Progenitor cell of endocrine pancreas (in vitro differentiated cells): ENCODE data around the gene CDCP1. TPM values are rescaled to one million over a fixed set of nuclear protein-coding genes. Genes with fewer than 3 reads are reported as not detected.

ENCODE experiments used
- DNase-seq: peaks from one replicate; pipeline ENCODE4 v3.0.0; 2021; ENCODE audit warnings: low spot score; ENCODE audit not compliant: unreplicated experiment
- H3K27ac Mint-ChIP-seq: 2 replicates; pipeline ENCODE4 v1.8.0; 2021; ENCODE audit warnings: mild to moderate bottlenecking, moderate library complexity, mixed read lengths
- H3K27me3 Mint-ChIP-seq: 2 replicates; pipeline ENCODE4 v1.8.0; 2021; ENCODE audit warnings: mixed read lengths
- H3K36me3 Mint-ChIP-seq: 2 replicates; pipeline ENCODE4 v1.8.0; 2022; ENCODE audit warnings: mixed read lengths; ENCODE audit not compliant: insufficient read depth
- H3K4me1 Mint-ChIP-seq: 2 replicates; pipeline ENCODE4 v1.8.0; 2021; ENCODE audit warnings: low read depth, mixed read lengths
- H3K4me3 Mint-ChIP-seq: 2 replicates; pipeline ENCODE4 v1.8.0; 2021; ENCODE audit warnings: low read depth, mild to moderate bottlenecking, moderate library complexity, mixed read lengths
- H3K9me3 Mint-ChIP-seq: 2 replicates; pipeline ENCODE4 v1.8.0; 2021; ENCODE audit warnings: low read depth, mixed read lengths
- CTCF ChIP-seq: fragments of 200-600 bp; sonication (generic); IDR thresholded peaks from one replicate; pipeline ENCODE4 v1.5.0; 2021; ENCODE audit warnings: antibody characterized with exemption, mild to moderate bottlenecking; ENCODE audit not compliant: unreplicated experiment
- total RNA-seq: library from RNA; stranded (reverse); gene quantifications from 2 replicates; pipeline ENCODE4 v1.2.1, GENCODE V29; 2021

Gene CDCP1
- total RNA-seq, 1 donor from 2014 or later: 15.3 TPM

DNA sequence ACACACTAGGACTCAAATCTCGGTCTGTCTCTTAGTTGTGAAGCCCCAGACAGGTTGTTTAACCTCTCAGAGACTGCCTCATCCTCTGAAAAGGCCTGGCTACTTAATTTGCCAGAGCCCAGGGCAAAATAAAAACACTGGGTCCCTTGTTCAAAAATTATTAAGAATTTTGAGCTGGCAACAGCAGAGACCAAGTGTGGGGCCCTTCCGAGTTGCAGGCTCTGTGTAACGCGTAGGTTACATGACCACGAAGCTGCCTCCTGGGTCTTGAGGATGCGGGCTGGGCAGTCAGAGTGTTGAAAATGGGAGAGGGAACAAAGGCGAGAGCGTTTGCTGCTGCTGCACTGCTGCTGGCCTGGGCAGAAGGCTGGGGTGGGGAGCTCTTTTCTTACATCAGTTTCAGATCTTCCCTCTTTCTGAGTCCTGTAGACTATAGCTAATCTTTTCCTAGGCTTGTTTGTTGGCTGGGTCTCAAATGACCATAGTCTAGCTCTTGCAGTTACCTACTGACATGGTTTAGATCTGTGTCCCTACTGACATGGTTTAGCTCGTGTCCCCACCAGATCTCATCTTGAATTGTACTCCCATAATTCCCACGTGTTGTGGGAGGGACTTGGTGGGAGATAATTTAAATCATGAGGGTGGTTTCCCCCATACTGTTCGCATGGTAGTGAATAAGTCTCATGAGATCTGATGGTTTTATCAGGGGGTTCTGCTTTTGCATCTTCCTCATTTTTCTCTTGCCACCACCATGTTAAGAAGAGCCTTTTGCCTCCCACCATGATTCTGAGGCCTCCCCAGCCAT, 70.2 kb downstream of the CDCP1 start:
- Mint-ChIP-seq H3K27ac (no peak overlapping the region), H3K9me3 (no peaks in the 10 kb centered on the region), H3K4me1 (no peaks in the 10 kb centered on the region), H3K36me3 (no peaks in the 10 kb centered on the region), H3K27me3 (peaks cover 10% of the 10 kb centered on the region), H3K4me3 (no peak overlapping the region)
- no peak for TF ChIP-seq CTCF
- DNase-seq: no peak

- Mint-ChIP-seq H3K36me3 (no peaks in the 10 kb centered on the region), H3K4me3 (no peak overlapping the region), H3K27ac (no peak overlapping the region), H3K9me3 (no peaks in the 10 kb centered on the region), H3K27me3 (peaks cover 9% of the 10 kb centered on the region), H3K4me1 (no peaks in the 10 kb centered on the region)
- DNase-seq: no peak
- TF ChIP-seq CTCF: no peak
Measured at GRCh38 chr3:45071075-45071474, 75.1 kb downstream of the CDCP1 start.

- peaks cover 1% of the 10 kb centered on the region for H3K4me1 Mint-ChIP-seq
- H3K27me3 Mint-ChIP-seq: peaks cover 6% of the 10 kb centered on the region
- no peaks in the 10 kb centered on the region for H3K36me3 Mint-ChIP-seq
- no peaks in the 10 kb centered on the region for H3K9me3 Mint-ChIP-seq
- no peak overlapping the region for H3K27ac Mint-ChIP-seq
- no peak overlapping the region for H3K4me3 Mint-ChIP-seq
- DNase-seq: no peak
- no peak for TF ChIP-seq CTCF
Measured at GRCh38 chr3:45067941-45068340, 78.2 kb downstream of the CDCP1 start.

DNA sequence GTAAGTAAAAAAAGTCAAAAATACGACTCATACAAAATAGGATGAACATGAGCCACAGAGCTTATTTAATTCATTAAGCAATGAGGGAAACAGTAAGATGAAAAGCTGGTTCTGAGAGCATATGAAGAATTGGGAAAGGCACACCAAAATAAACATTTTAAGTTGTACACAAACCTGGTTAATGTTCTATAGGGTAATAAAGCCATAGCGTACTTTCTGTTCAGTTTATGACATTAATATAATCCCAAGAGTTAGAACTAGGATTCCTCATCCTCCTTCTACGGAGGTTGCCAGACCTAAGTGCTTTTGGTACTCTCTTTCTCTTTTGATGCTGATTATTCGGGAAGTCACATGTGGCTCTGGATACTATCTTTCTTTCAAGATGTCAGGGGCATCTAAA, 78.7 kb downstream of the CDCP1 start:
- no peak for DNase-seq
- Mint-ChIP-seq H3K27ac (no peak overlapping the region), H3K36me3 (no peaks in the 10 kb centered on the region), H3K9me3 (no peaks in the 10 kb centered on the region), H3K27me3 (peaks cover 6% of the 10 kb centered on the region), H3K4me3 (no peak overlapping the region), H3K4me1 (peaks cover 1% of the 10 kb centered on the region)
- TF ChIP-seq CTCF: no peak

DNA sequence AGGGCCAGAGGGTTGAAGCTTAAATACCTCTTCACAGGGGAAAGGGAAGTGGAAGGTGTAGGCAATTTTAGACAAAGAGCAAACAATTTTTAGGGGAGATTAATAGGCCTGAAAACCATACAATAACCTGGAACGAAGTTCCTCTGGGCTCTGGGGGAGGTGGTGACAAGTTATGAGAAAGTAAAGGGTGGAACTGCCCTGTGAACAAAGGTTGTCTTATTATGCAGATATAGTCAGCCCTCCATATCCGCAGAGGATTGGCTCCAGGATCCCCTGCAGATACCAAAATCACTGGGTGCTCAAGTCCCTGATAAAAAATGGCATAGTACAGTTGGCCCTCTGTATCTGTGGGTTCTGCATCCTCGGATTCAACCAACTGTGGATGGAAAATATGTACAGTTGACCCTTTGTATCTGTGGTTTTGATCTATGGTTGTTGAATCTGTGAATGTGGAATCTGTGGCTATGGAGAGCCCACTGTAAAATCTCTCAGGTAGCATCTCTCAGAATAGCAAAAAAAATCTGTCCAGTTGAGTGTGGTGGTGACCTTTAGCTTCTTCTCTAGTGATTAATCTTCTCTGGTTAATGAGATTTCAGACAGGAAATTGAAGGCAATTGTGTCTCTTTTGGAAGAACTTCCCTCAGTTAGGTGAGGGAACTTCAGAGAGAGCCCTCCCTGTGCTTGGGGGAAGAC, 79.9 kb downstream of the CDCP1 start:
- no peaks in the 10 kb centered on the region for H3K36me3 Mint-ChIP-seq
- no peak for TF ChIP-seq CTCF
- no peak for DNase-seq
- no peak overlapping the region for H3K27ac Mint-ChIP-seq
- H3K4me3 Mint-ChIP-seq: no peak overlapping the region
- H3K4me1 Mint-ChIP-seq: peaks cover 1% of the 10 kb centered on the region
- peaks cover 9% of the 10 kb centered on the region for H3K27me3 Mint-ChIP-seq
- no peaks in the 10 kb centered on the region for H3K9me3 Mint-ChIP-seq
